Thyroid gland (tissue), 4 donors: ENCODE data around the gene SEC14L5.

Experiments
- CTCF ChIP-seq, 6 experiments: fragments of 200-600 bp in 3 of 6; fragments of 450-650 bp in 3 of 6; sonication (generic) in 3 of 6; IDR thresholded peaks; one replicate each; pipeline ENCODE4 v1.5.1; 2016 to 2019; ENCODE audit warnings: antibody characterized with exemption in 6 of 6, mild to moderate bottlenecking in 2 of 6, inconsistent platforms in 1 of 6, moderate library complexity in 1 of 6
- POLR2A ChIP-seq, 2 donors: fragments of 450-650 bp; IDR thresholded peaks; one replicate each; pipeline ENCODE4 v1.6.1; 2017; ENCODE audit warnings: antibody characterized with exemption in 2 of 2, mild to moderate bottlenecking in 2 of 2, moderate library complexity in 1 of 2

DNA sequence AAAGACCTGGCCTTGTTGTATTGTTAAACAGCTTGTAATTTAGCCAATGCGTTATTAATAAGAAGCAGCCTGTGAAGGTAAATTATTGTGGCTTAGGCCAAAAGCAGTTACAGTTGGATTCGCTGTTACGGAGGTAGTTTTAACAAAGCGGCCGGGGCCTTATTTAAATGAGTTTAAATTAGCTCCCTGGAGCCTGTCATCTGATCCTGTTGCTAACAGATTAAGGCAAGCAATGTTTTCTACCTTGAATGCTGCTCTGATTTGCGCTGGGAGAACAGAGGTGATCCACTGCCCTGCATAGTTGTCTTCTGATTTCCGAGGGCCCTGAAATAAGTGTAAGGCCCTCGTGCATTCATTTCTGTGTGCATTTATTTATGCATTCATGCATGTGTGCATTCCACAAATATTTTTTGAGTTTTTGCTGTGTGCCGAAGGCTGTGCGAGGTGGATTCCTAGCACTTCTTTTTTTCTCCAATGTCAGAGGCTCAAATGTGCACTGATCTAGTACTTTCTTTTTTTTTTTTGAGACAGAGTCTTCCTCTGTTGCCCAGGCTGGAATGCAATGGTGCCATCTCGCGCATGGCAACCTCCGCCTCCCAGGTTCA lies 10.9 kb downstream of the SEC14L5 start:
- TF ChIP-seq CTCF (IDR thresholded peaks at IDR 0.05) (no peak), POLR2A (IDR thresholded peaks at IDR 0.05) (no peak)
